GM12891 (cell line): ENCODE data around the gene FHIT.

Experiments
- POLR2A ChIP-seq: IDR thresholded peaks from 2 replicates; pipeline ENCODE4 v1.6.1; 2011; ENCODE audit warnings: low read depth, low read length, control low read depth
- POLR2AphosphoS5 ChIP-seq: IDR thresholded peaks from 2 replicates; pipeline ENCODE4 v1.6.1; 2011; ENCODE audit warnings: low read depth, low read length, control low read depth
- SPI1 ChIP-seq: IDR thresholded peaks from 2 replicates; pipeline ENCODE4 v1.6.1; 2011; ENCODE audit warnings: low read depth, low read length, control low read depth
- TAF1 ChIP-seq: IDR thresholded peaks from 2 replicates; pipeline ENCODE4 v1.6.1; 2011; ENCODE audit warnings: low read depth, low read length, control low read depth

DNA sequence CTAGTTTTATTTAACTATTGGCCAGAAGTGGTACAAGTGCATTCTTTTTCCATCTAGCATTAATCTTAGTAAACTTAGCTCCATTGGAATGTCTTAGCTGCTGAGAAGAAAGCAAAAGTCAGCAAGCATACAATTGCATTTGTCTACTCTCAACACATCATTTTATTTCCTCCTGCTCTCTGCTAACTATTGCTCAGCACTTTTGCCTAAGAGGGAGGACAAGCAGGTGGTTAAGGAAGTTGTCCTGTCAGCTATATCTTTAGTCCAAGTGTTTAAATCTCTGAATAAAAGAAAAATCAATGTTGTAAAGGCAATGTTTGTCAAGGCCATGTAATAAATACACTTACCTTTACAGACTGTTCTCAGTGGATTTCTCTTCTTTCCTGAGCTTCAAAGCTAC is 51.0 kb downstream of the FHIT start:
- TF ChIP-seq POLR2A (no peak), POLR2AphosphoS5 (no peak), SPI1 (no peak), TAF1 (no peak)
